GM12878 (cell line): ENCODE results near the gene TPRA1. TPM values are rescaled to one million over a fixed set of nuclear protein-coding genes. Genes with fewer than 3 reads are reported as not detected.
A peak's percentile ranks its signal among the peaks of the same experiment; 100 is the strongest.

Experiments used
- ATF3 ChIP-seq: IDR thresholded peaks from 2 replicates; pipeline ENCODE4 v1.6.1; 2011; ENCODE audit warnings: low read depth, mild to moderate bottlenecking, low read length, moderate library complexity, borderline replicate concordance; ENCODE audit errors: extremely low read depth
- BMI1 ChIP-seq: fragments of 450-650 bp; IDR thresholded peaks from 2 replicates; pipeline ENCODE4 v1.6.1; 2016; ENCODE audit warnings: mild to moderate bottlenecking, moderate library complexity, borderline replicate concordance
- CBFB ChIP-seq: IDR thresholded peaks from 2 replicates; pipeline ENCODE4 v1.6.1; 2016; ENCODE audit warnings: antibody characterized with exemption, low read depth
- ETV6 ChIP-seq, 2 experiments: fragments of 450-650 bp in 1 of 2; IDR thresholded peaks in 1 of 2; conservative IDR thresholded peaks in 1 of 2; 2 replicates each; pipeline ENCODE4 v1.6.1; 2014; ENCODE audit warnings: antibody characterized with exemption in 1 of 2, borderline replicate concordance in 1 of 2, low read depth in 1 of 2, mild to moderate bottlenecking in 1 of 2, moderate library complexity in 1 of 2
- HCFC1 ChIP-seq: fragments of 150-350 bp; IDR thresholded peaks from 2 replicates; pipeline ENCODE4 v1.6.1; 2014; ENCODE audit warnings: low read length
- IKZF1 ChIP-seq: fragments of 450-650 bp; conservative IDR thresholded peaks from 2 replicates; pipeline ENCODE4 v1.6.1; 2017; ENCODE audit warnings: antibody characterized with exemption, mild to moderate bottlenecking
- IRF4 ChIP-seq: IDR thresholded peaks from 2 replicates; pipeline ENCODE4 v1.6.1; 2011; ENCODE audit warnings: low read depth, low read length
- LARP7 ChIP-seq: fragments of 450-650 bp; IDR thresholded peaks from 2 replicates; pipeline ENCODE4 v1.6.1; 2017; ENCODE audit warnings: mild to moderate bottlenecking
- MEF2B ChIP-seq: fragments of 450-650 bp; IDR thresholded peaks from 2 replicates; pipeline ENCODE4 v1.6.1; 2018; ENCODE audit warnings: mild to moderate bottlenecking, moderate library complexity; ENCODE audit not compliant: partially characterized antibody, poor library complexity, severe bottlenecking
- POLR2A ChIP-seq: IDR thresholded peaks from 2 replicates; pipeline ENCODE4 v1.6.1; 2011; ENCODE audit warnings: low read depth, mild to moderate bottlenecking, low read length
- SRF ChIP-seq, 2 experiments: IDR thresholded peaks; 2 replicates each; pipeline ENCODE4 v1.6.1; 2011; ENCODE audit warnings: low read depth in 2 of 2, low read length in 2 of 2, mild to moderate bottlenecking in 1 of 2, moderate library complexity in 1 of 2
- STAT1 ChIP-seq: fragments of 450-650 bp; conservative IDR thresholded peaks from 2 replicates; pipeline ENCODE4 v1.6.1; 2014; ENCODE audit warnings: antibody characterized with exemption, mild to moderate bottlenecking
- STAT3 ChIP-seq: IDR thresholded peaks from 2 replicates; pipeline ENCODE4 v1.6.1; 2011; ENCODE audit warnings: low read depth, low read length, improper control_type of control experiment
- TAF1 ChIP-seq: IDR thresholded peaks from 2 replicates; pipeline ENCODE4 v1.6.1; 2011; ENCODE audit warnings: mild to moderate bottlenecking, low read depth, low read length, borderline replicate concordance
- ZBTB11 ChIP-seq: fragments of 450-650 bp; formaldehyde crosslinking; IDR thresholded peaks from 2 replicates; pipeline ENCODE4 v1.5.0; 2022; ENCODE audit warnings: mild to moderate bottlenecking, missing genetic modification characterization
- ZNF217 ChIP-seq: fragments of 450-650 bp; IDR thresholded peaks from 2 replicates; pipeline ENCODE4 v1.6.1; 2017; ENCODE audit warnings: antibody characterized with exemption, mild to moderate bottlenecking
- ZZZ3 ChIP-seq: IDR thresholded peaks from 2 replicates; pipeline ENCODE4 v1.6.1; 2011; ENCODE audit warnings: low read depth; ENCODE audit not compliant: control insufficient read depth, insufficient read length
- polyA plus RNA-seq, 11 experiments: library from polyadenylated mRNA; depleted of rRNA in 4 of 11; unstranded in 6 of 11; stranded (reverse) in 5 of 11; fragments of >200 nt; fragmentation: Nextera tagmentation in 4 of 11; fragmentation: Illumina TruSeq in 1 of 11; extraction: Ambion mirVana in 4 of 11; extraction: Trizol in 1 of 11; gene quantifications; 1 replicate in 1 of 11; 2 replicates in 10 of 11; pipeline versions ENCODE4 v1.2.1 to v1.2.3, GENCODE V29; 2011 to 2016; ENCODE audit warnings: inconsistent platforms in 2 of 11, missing spikeins in 2 of 11, low read depth in 1 of 11
- total RNA-seq, 4 experiments: library from RNA; depleted of rRNA in 3 of 4; stranded (reverse); fragments of >200 nt in 3 of 4; fragmentation: Illumina TruSeq in 1 of 4; extraction: Trizol in 1 of 4; gene quantifications; 2 replicates each; pipeline versions ENCODE4 v1.2.1 to v1.2.3, GENCODE V29; 2013 to 2021
- TF ChIP-seq, protein P1 (sequence below): fragments of 450-650 bp; formaldehyde crosslinking; IDR thresholded peaks from 2 replicates; pipeline ENCODE4 v1.4.0; 2020; ENCODE audit warnings: mild to moderate bottlenecking, moderate library complexity
- TF ChIP-seq, protein P2 (sequence below): fragments of 450-650 bp; IDR thresholded peaks from 2 replicates; pipeline ENCODE4 v1.6.1; 2018; ENCODE audit warnings: mild to moderate bottlenecking, low read depth, moderate library complexity; ENCODE audit not compliant: partially characterized antibody

TPRA1 gene
- total and polyA plus RNA-seq, 10 of the 15 experiments (the other 5 are each of a cell fraction or from before 2014, with no cell fraction given) = 1.8 to 39.6 (median 26.6) TPM

DNA sequence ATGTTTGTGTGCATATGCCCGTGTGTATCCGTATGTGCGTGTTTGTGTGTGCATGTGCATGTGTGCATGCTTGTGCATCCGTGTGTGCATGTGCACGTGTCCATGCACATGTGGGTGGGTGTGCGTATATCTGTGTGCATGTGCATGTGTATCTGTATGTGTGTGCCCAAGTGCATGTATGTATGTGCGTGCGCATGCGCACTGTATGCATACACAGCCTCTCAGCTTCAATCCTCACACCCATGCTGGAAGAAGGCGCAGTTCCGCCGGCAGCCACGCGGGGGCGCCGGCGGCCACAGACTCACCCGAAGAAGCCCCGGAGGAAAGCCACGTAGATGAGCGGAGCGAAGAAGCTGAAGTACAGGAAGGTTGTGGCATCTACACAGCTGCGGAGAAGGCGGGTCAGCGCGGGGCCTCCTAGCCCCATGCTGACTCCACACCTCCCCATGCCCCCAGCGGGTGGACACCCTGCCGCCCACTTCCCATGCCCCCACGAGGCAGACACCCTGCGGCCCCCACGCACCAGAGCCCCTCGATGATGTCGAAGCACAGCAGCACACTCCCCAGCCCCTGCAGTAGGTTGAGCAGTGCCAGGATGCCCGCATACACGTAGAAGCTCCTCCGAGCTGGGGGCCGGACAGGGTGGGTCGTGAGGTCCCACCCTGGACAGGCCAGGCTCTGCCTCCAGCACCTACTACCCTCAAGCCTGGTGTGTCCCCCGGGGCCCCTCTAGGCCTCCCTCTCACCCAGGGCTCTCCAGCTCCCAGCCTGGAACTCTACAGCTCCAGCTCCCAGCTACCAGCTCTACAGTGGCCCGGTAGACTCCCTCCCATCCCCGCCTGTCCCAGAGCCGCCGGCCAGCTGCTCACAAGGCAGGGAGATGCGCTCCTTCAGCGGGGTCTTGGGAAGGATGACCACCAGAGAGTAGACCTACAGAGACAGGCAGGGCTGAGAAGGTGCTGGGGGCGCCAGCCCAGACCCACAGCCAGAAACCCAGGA lies 15.4 kb downstream of the TPRA1 start (continued):
- TF ChIP-seq ATF3 (no peak), POLR2A (peak; percentile 27), ZNF217 (no peak), SRF (IDR thresholded peaks at IDR 0.05; ENCODE audit: low read depth in 2 of 2, low read length in 2 of 2) (no peak), LARP7 (peak; percentile 35; the same call in 1 of the 2 replicates), HCFC1 (no peak), IKZF1 (0 out of 2 replicates have a peak, but pooled peaks have one; percentile 30), STAT3 (no peak), BMI1 (no peak), TAF1 (no peak), ETV6 (conservative IDR thresholded peaks at IDR 0.05 in 1 of 2, IDR thresholded peaks at IDR 0.05 in 1 of 2; ENCODE audit: borderline replicate concordance in 1 of 2, low read depth in 1 of 2) (no peak), ZBTB11 (CRISPR knock-in tag) (no peak), STAT1 (0 out of 2 replicates have a peak, but pooled peaks have one; percentile 51), MEF2B (no peak), ZZZ3 (no peak), IRF4 (0 out of 2 replicates have a peak, but pooled peaks have one; percentile 35), CBFB (no peak)
- TF ChIP-seq, protein P1, sequence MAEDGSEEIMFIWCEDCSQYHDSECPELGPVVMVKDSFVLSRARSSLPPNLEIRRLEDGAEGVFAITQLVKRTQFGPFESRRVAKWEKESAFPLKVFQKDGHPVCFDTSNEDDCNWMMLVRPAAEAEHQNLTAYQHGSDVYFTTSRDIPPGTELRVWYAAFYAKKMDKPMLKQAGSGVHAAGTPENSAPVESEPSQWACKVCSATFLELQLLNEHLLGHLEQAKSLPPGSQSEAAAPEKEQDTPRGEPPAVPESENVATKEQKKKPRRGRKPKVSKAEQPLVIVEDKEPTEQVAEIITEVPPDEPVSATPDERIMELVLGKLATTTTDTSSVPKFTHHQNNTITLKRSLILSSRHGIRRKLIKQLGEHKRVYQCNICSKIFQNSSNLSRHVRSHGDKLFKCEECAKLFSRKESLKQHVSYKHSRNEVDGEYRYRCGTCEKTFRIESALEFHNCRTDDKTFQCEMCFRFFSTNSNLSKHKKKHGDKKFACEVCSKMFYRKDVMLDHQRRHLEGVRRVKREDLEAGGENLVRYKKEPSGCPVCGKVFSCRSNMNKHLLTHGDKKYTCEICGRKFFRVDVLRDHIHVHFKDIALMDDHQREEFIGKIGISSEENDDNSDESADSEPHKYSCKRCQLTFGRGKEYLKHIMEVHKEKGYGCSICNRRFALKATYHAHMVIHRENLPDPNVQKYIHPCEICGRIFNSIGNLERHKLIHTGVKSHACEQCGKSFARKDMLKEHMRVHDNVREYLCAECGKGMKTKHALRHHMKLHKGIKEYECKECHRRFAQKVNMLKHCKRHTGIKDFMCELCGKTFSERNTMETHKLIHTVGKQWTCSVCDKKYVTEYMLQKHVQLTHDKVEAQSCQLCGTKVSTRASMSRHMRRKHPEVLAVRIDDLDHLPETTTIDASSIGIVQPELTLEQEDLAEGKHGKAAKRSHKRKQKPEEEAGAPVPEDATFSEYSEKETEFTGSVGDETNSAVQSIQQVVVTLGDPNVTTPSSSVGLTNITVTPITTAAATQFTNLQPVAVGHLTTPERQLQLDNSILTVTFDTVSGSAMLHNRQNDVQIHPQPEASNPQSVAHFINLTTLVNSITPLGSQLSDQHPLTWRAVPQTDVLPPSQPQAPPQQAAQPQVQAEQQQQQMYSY (CRISPR knock-in tag) = no peak
- TF ChIP-seq, protein P2, sequence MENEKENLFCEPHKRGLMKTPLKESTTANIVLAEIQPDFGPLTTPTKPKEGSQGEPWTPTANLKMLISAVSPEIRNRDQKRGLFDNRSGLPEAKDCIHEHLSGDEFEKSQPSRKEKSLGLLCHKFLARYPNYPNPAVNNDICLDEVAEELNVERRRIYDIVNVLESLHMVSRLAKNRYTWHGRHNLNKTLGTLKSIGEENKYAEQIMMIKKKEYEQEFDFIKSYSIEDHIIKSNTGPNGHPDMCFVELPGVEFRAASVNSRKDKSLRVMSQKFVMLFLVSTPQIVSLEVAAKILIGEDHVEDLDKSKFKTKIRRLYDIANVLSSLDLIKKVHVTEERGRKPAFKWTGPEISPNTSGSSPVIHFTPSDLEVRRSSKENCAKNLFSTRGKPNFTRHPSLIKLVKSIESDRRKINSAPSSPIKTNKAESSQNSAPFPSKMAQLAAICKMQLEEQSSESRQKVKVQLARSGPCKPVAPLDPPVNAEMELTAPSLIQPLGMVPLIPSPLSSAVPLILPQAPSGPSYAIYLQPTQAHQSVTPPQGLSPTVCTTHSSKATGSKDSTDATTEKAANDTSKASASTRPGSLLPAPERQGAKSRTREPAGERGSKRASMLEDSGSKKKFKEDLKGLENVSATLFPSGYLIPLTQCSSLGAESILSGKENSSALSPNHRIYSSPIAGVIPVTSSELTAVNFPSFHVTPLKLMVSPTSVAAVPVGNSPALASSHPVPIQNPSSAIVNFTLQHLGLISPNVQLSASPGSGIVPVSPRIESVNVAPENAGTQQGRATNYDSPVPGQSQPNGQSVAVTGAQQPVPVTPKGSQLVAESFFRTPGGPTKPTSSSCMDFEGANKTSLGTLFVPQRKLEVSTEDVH = no peak
